Globus pallidus (tissue), 1 donor: ENCODE results near the gene FAM76B.

ENCODE experiments used
- DNase-seq: peaks from one replicate; pipeline ENCODE4 v3.0.0-alpha.2; 2015; ENCODE audit warnings: low spot score

FAM76B gene

DNA sequence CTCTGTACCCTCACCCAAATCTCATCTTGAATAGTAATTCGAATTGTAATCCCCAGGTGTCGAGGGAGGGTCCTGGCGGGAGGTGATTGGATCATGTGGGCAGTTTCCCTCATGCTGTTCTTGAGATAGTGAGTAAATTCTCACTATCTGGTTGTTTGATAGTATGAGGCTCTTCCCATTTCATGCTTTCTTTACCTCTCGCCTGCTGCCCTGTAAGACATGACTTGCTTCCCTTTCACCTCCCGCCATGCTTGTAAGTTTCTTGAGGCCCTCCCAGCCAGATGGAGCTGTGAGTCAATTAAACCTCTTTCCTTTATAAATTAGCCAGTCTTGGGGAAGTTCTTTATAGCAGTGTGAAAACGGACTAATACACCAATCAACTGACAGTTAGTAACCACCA is 60.1 kb downstream of the FAM76B start:
- no peak for DNase-seq

DNA sequence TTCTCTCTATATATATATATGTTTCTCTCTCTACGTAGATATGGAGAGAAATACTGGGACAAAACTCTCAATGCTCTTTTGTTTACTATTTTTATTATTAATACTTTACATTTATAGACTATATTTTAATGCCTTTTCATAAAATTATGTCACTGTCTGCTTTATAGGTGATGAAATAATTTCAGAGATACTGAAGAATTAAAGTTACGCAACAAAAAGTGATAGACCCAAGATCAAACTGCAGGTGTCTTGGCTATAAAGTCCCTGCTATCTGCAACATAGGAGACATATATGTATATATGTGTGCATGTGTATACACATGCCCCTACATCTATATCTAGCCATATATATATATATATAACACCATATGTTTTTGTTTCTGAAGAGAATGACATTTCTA is 60.8 kb downstream of the FAM76B start:
- no peak for DNase-seq

DNA sequence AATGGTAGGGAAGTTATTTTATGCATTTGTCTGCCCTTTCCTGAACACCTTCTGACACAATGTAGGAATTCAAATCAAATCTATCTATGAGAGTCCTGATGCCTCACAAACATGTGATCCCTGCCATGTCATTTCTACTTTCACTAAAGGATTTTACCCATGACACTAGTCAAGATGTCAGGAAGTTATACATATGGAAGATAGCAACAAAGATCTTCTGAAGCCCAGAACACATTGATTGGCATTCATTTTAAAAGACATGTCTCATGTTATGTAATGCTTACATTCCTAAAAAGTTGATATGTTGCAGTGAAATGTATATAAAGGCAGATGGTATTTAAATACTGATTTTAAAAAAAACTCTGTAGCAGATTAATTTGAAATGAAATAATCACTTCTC is 61.5 kb downstream of the FAM76B start:
- DNase-seq, result no peak

DNA sequence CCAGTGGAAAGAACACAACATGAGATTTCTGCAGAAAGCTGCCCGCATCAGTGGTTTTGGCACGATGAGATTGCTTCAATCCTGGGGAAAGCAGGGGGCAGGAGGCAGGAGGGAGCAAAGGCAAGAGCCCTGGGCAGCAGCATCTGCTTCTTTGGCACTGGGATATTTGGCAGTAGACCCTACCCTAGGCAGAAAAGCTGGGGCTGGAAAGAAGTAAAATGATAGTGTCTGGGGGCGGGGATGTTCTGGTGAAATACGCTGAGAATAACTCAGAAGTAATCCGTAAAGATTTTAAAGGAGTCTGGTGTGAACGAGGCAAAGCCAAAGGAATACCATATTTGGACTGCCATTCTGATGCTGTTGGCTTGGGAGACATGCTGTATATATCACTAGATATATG is 62.0 kb downstream of the FAM76B start:
- no peak for DNase-seq

DNA sequence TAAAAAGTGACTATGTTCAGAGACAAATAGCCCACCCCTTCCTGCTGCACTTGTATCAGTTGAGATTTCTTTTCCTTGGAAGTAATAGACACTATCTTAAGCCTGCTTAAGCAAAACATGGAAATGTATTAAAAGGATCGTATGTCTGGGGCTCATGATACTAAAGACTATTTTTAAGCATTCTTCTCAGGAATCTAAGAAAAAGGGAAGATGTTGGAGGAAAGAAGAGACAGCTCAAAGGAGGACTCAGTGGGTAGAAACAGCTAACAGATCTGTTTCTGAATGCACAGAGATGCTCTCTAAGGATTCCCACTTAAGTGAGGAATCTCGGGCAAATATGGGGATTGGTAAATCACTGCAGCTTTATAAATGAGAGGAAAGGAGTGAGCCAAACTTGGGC is 62.5 kb downstream of the FAM76B start:
- DNase-seq, result no peak

DNA sequence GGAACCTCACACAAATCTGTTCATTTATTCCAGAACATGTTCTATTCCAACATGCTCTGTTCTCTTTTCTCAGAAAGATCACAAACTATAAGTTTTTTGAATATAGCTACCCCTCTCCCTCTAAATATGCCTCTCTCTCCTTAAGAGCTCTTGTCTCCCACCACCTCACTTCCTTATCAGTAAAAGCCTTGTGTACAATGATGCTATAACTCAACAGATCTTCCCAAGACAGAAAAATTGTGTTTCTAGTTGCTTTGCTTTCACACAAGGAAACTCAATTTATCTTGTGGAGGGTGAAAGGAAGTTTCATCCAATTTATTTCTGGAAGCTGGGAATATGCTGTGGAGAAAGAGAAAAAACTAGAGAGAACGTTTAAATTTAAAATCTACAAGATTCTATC is 64.4 kb downstream of the FAM76B start:
- DNase-seq, result no peak

DNA sequence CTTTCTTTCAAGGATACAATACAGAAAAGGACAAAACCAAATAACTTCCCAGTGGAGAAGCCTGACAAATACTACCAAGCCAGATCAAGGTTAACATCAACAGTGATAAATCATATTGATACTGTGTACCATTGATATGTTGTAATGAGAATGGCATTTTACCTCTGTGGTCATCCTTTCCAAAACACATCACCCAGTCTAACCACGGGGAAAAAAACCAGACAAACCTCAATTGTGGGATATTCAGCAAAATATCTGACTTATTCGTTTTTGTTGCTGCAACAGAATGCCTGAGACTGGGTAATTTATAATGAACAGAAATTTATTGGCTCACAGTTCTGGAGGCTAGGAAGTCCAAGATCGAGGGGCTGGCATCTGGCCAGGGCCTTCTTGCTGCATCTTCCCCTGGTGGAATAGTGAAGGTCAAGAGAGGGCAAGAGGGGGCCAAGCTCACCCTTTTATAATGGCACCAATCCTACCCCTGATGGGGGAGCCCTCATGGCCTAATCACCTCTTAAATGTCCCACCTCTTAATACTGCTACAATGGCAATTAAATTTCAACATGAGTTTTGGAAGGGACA is 66.1 kb downstream of the FAM76B start:
- DNase-seq, result no peak

DNA sequence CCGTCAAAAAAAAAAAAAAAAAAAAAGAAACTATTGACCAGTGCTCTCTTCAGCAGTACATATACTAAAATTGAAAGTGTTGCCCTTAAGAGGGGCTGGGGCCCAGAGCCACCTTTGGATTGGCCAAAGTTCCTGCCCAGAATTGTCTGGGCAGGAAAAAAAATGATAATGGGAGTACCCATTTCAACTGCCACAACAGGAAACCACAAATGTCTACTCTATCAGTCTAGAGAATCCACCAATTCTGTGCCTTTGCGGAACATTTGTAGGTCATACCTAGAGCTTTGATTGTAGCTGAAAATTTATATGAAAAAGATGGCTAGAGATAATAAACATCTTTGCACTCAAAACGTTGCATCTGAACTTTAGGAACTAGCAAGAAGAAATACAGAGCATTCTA is 69.4 kb downstream of the FAM76B start:
- no peak for DNase-seq
